ENCODE measurements around the gene RNF225. TPM values are rescaled to one million over a fixed set of nuclear protein-coding genes. Genes with fewer than 3 reads are reported as not detected.

RNF225 gene
- 0.48 and 3.0 TPM in 2 replicates for total RNA-seq

GRCh38 chr19:58395220-58395978, at the start of gene RNF225:
Gene RNF225, plus strand, starts transcription at chr19:58395656. Its CDS starts 434 bp downstream, at chr19:58396090.

GRCh38 chr19:58352760-58353671, 42.4 kb upstream of the RNF225 start, which contains the start of gene A1BG:
Gene A1BG, minus strand, starts transcription at chr19:58353492. Its CDS starts 55 bp downstream, at chr19:58353437.

DNA sequence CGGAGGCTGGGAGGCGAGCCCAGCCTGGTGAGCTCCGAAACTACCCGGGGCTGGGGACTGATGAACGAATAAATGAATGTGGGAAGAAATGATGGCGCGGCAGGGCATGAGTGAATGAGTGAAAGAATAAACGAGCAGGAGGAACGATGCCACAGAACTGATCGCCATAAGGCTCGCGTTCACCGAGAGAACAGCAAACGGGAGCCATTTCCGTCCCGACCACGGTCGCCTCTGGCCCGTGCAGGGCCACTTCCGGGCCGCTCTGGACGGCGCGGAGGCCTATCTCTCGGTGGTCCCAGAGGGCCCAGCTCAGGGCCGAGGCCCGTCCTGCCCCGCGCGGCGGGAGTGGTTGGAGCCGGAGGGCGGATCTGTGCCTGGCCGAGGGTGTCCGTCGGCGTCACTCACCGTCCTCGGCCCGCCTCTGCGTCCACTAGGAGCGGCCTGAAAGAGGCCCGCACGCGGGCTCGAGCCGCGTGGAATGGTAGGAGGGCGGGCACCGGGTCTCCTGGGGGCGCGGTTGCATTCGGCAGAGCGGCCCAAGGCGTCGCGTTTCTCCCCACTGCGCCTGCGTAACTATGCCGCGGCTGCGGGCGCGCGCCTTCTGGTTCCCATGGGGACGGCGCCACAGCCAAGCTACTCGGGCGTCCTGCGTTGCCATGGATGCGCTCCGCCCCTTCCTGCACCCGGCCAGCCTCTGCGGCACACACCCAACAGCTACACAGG, 33.0 kb upstream of the RNF225 start, which contains the start of gene ZNF497:
TSS of gene ZNF497 (minus strand) at position 480 of the 723 bp plus-strand sequence. CDS start 5,116 bp downstream, outside the sequence.

GRCh38 chr19:58380662-58381459, 14.6 kb upstream of the RNF225 start, which contains the start of gene ZNF837:
Gene ZNF837, minus strand, starts transcription at chr19:58381030. Its CDS starts 11,698 bp downstream, at chr19:58369332.

DNA sequence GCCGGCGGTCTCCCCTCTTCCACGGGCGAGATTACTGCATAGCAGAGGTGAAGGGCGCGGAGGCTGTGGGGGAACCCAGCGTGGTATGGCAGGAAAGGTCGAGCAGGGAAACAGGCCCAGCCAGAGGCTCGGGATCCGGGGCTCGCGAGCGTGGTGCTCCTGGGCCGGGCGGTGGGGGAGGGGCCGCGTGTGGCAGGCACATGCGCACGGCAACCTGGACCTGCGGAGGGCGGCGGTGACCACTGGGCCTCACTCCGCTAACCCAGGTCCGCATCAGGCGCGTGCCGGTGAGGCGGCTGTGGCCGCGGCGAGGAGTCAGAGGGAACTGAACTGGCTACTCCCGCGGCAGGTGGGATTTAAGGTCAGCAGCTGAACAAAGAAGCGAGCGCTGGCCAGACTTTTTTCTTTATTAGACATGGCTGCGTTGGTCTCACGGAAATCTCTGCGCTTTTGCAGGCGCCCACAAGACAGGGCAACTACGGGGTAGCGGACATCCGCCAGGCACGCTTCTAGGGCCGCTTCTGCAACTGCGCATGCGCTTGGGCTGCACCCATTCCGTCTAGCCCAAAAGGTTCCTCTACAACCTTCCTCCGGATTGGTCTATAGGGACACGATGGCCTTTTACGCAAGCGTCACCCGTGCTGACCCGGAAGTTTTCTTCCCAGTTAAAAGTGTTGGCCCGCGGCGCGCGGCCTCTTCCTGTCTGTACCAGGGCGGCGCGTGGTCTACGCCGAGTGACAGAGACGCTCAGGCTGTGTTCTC, 8.7 kb upstream of the RNF225 start, which contains the start of gene RPS5:
TSS of gene RPS5 (plus strand) at position 694 of the 762 bp plus-strand sequence. CDS start 869 bp downstream, outside the sequence.

GRCh38 chr19:58408152-58409009, 12.9 kb downstream of the RNF225 start, which contains the start of gene ZNF584:
Gene ZNF584, plus strand, starts transcription at chr19:58408649. Its CDS starts 499 bp downstream, at chr19:58409148.

DNA sequence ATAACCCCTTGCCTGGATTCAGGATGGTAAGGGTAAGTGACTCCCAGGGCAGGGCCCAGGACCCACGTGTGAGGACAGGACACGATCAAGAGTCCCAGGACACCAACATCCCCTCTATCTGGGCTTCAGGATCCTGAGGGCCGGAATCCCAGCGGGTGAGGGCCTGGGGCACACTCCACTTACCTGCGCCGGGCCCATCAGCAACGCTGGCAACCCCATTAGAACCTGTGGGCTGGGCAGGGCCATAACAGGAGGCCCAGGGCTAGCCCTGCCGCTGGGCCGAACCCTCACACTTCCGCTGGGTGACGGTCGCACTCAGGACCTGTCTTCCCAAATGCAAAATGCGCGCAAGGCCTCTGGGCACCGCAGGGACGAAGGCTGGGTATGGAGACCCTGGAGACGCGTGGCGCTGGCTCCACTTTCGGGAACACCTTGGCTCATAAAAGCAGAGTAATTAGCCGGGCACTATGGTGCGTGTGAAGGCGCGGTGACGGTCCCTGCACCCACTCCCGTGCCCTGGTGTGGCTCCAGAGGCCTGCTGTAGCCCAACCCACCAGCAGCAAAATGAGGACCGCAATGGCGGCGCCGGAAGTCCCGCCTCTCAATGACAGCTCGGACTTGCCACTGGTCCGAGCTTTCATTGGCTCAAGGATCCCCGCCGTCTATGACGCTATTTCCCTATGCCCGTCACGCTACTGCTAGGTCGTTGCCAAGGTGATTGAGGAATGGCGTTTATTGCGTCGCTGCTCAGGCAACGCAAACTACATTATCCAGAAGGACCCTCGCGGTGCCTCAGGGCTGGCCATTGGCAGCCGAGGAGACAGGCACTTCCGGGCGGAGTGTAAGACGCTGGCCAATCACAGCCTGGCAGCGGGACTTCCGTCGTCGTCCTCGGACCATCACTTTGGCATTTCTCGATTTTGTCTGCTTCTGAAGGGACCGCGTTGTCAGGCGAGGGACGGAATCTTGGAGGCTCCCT, 44.4 kb downstream of the RNF225 start, which contains the start of gene ZNF132:
TSS of gene ZNF132 (minus strand) at position 578 of the 979 bp plus-strand sequence. CDS start at position 246, 332 bp downstream.

Other genes with a start within 250 kb of the RNF225 start
- 10.1 and 13.6 TPM in 2 replicates for gene ZNF329, start 244.9 kb upstream of the RNF225 start, total RNA-seq
- gene ZNF274, start 212.6 kb upstream of the RNF225 start, total RNA-seq: 25.8 and 30.3 TPM in 2 replicates
- gene ZNF544, start 166.7 kb upstream of the RNF225 start, total RNA-seq: 58.0 and 70.1 TPM in 2 replicates
- gene ZNF8, start 116.7 kb upstream of the RNF225 start, total RNA-seq: 3.9 and 4.3 TPM in 2 replicates
- gene ERVK3-1, start 90.3 kb upstream of the RNF225 start, total RNA-seq: 25.8 and 30.4 TPM in 2 replicates
- 2.2 and 2.6 TPM in 2 replicates for gene ZSCAN22, start 68.7 kb upstream of the RNF225 start, total RNA-seq
- 4.8 TPM in 1 of 2 replicates, not detected in the other for gene A1BG, start 42.2 kb upstream of the RNF225 start, total RNA-seq
- gene ZNF497, start 32.9 kb upstream of the RNF225 start, total RNA-seq: 1.9 and 2.1 TPM in 2 replicates
- 1.9 and 6.6 TPM in 2 replicates for gene ZNF837, start 14.6 kb upstream of the RNF225 start, total RNA-seq
- gene RPS5, start 8.4 kb upstream of the RNF225 start, total RNA-seq: 3,310 and 4,284 TPM in 2 replicates
- gene ZNF584, start 13.0 kb downstream of the RNF225 start, total RNA-seq: 10.6 and 10.9 TPM in 2 replicates
- gene ZNF132, start 44.5 kb downstream of the RNF225 start, total RNA-seq: 4.0 and 5.5 TPM in 2 replicates
- gene ZNF324B, start 56.0 kb downstream of the RNF225 start, total RNA-seq: 8.1 and 10.4 TPM in 2 replicates
- 8.3 and 15.4 TPM in 2 replicates for gene ZNF324, start 71.4 kb downstream of the RNF225 start, total RNA-seq
- 4.3 and 4.7 TPM in 2 replicates for gene ZNF446, start 80.7 kb downstream of the RNF225 start, total RNA-seq
- gene SLC27A5, start 116.3 kb downstream of the RNF225 start, total RNA-seq: 7.5 and 11.1 TPM in 2 replicates
- gene ZBTB45, start 124.2 kb downstream of the RNF225 start, total RNA-seq: 3.6 and 4.7 TPM in 2 replicates
- 301 and 311 TPM in 2 replicates for gene TRIM28, start 148.4 kb downstream of the RNF225 start, total RNA-seq
- gene CHMP2A, start 159.4 kb downstream of the RNF225 start, total RNA-seq: 92.1 and 101 TPM in 2 replicates
- gene UBE2M, start 163.0 kb downstream of the RNF225 start, total RNA-seq: 39.2 and 72.8 TPM in 2 replicates
- gene MZF1, start 177.7 kb downstream of the RNF225 start, total RNA-seq: 9.9 and 19.0 TPM in 2 replicates